Measurements from ENCODE around the gene SENP7.

Gene SENP7

GRCh38 chr3:101530686-101531047, 17.7 kb upstream of the SENP7 start:
- no peaks in the 10 kb centered on the region for H3K79me2 ChIP-seq (ENCODE audit: control insufficient read depth, low read length)
- no peaks in the 10 kb centered on the region for H3K9me2 ChIP-seq (replicated peaks; ENCODE audit: control insufficient read depth, low read length)
- no peaks in the 10 kb centered on the region for H4K20me1 ChIP-seq (ENCODE audit: control insufficient read depth, insufficient read depth, low read depth, low read length)
- H3K4me2 ChIP-seq (ENCODE audit: low read length), result no peak overlapping the region
- peaks cover 9% of the 10 kb centered on the region; the same call in 1 of the 2 replicates for H3K9me3 ChIP-seq (ENCODE audit: control insufficient read depth, insufficient read depth, low read length)
- H3K27ac ChIP-seq (ENCODE audit: low read depth, low read length), result no peak overlapping the region
- TF ChIP-seq CTCF (IDR thresholded peaks at IDR 0.05; ENCODE audit: low read depth, low read length, poor library complexity, severe bottlenecking) (no peak), EZH2phosphoT487 (IDR thresholded peaks at IDR 0.05; ENCODE audit: borderline replicate concordance, low read length) (no peak)
- no peak overlapping the region for H3K4me3 ChIP-seq (ENCODE audit: low read length)
- 0 out of 2 replicates have a peak, but pooled peaks cover 3% of the 10 kb centered on the region for H3K4me1 ChIP-seq (ENCODE audit: control insufficient read depth, low read length)
- H3F3A ChIP-seq (ENCODE audit: control insufficient read depth, insufficient read depth), result no peaks in the 10 kb centered on the region
- no peaks in the 10 kb centered on the region for H3K36me3 ChIP-seq (ENCODE audit: control insufficient read depth, low read length)
- H3K27me3 ChIP-seq (ENCODE audit: control insufficient read depth, low read length), result no peaks in the 10 kb centered on the region

GRCh38 chr3:101529816-101530685, 17.0 kb upstream of the SENP7 start:
- Histone ChIP-seq H3K9me2 (replicated peaks; ENCODE audit: control insufficient read depth, low read length) (no peaks in the 10 kb centered on the region), H3F3A (ENCODE audit: control insufficient read depth, insufficient read depth) (no peaks in the 10 kb centered on the region), H3K79me2 (ENCODE audit: control insufficient read depth, low read length) (no peaks in the 10 kb centered on the region), H3K9me3 (ENCODE audit: control insufficient read depth, insufficient read depth, low read length) (peaks cover 9% of the 10 kb centered on the region; the same call in 1 of the 2 replicates), H3K27me3 (ENCODE audit: control insufficient read depth, low read length) (no peaks in the 10 kb centered on the region), H3K4me1 (ENCODE audit: control insufficient read depth, low read length) (0 out of 2 replicates have a peak, but pooled peaks cover 3% of the 10 kb centered on the region), H3K36me3 (ENCODE audit: control insufficient read depth, low read length) (no peaks in the 10 kb centered on the region), H4K20me1 (ENCODE audit: control insufficient read depth, insufficient read depth, low read depth, low read length) (no peaks in the 10 kb centered on the region), H3K4me2 (ENCODE audit: low read length) (no peak overlapping the region), H3K27ac (ENCODE audit: low read depth, low read length) (no peak overlapping the region), H3K4me3 (ENCODE audit: low read length) (no peak overlapping the region)
- TF ChIP-seq EZH2phosphoT487 (IDR thresholded peaks at IDR 0.05; ENCODE audit: borderline replicate concordance, low read length), result no peak
- no peak for TF ChIP-seq CTCF (IDR thresholded peaks at IDR 0.05; ENCODE audit: low read depth, low read length, poor library complexity, severe bottlenecking)

- H3K27me3 ChIP-seq (ENCODE audit: control insufficient read depth, low read length), result no peaks in the 10 kb centered on the region
- no peak overlapping the region for H3K27ac ChIP-seq (ENCODE audit: low read depth, low read length)
- H3K9me3 ChIP-seq (ENCODE audit: control insufficient read depth, insufficient read depth, low read length), result peaks cover 9% of the 10 kb centered on the region; the same call in 1 of the 2 replicates
- no peaks in the 10 kb centered on the region for H4K20me1 ChIP-seq (ENCODE audit: control insufficient read depth, insufficient read depth, low read depth, low read length)
- no peak overlapping the region for H3K4me3 ChIP-seq (ENCODE audit: low read length)
- H3F3A ChIP-seq (ENCODE audit: control insufficient read depth, insufficient read depth), result no peaks in the 10 kb centered on the region
- no peaks in the 10 kb centered on the region for H3K9me2 ChIP-seq (replicated peaks; ENCODE audit: control insufficient read depth, low read length)
- no peak for TF ChIP-seq CTCF (IDR thresholded peaks at IDR 0.05; ENCODE audit: low read depth, low read length, poor library complexity, severe bottlenecking)
- 0 out of 2 replicates have a peak, but pooled peaks cover 3% of the 10 kb centered on the region for H3K4me1 ChIP-seq (ENCODE audit: control insufficient read depth, low read length)
- no peaks in the 10 kb centered on the region for H3K36me3 ChIP-seq (ENCODE audit: control insufficient read depth, low read length)
- no peaks in the 10 kb centered on the region for H3K79me2 ChIP-seq (ENCODE audit: control insufficient read depth, low read length)
- no peak overlapping the region for H3K4me2 ChIP-seq (ENCODE audit: low read length)
These were observed 14.9 kb upstream of the SENP7 start for GRCh38 chr3:101527906-101528305.
